ENCODE data around the gene SLC6A19.

SLC6A19 gene

DNA sequence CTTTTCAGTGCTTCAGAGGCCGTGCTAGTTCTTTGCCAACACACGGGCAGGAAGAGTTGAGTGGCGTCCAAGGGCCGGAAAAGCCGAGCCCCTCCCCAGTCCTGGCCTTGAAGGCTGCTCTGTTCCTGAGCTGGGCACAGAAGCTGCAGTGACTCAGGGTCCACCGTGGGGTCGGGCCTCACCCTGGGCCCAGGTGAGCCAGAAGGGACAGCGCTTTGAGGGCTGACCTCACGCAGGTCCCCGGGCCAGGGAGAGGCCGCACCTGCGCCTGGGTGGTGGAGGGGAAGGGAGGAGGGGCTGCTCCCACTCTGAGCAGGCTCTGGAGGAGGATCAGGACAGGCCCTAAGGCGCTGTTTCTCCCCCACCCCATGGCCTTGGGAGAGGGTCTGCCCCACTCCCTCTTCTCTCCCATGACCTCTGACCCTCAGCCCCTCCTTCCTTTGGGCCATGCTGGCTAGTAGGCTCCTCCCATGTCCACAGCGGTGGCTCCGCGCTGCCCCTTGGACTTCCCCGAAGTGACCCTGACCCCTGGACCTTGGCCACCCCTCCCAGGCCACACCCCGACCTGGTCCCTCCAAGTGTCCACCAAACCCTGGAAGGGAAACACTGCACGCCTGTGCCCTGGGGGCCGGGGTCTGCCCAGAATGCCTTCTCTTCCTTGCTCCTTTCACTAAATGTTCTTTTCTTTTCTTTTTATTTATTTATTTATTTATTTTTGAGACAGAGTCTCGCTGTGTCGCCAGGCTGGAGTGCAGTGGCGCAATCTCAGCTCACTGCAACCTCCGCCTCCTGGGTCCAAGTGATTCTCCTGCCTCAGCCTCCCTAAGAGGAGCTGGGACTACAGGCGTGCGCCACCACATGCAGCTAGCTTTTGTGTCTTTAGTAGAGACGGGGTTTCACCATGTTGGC lies 19.7 kb upstream of the SLC6A19 start:
- no peak for FAIRE-seq

DNA sequence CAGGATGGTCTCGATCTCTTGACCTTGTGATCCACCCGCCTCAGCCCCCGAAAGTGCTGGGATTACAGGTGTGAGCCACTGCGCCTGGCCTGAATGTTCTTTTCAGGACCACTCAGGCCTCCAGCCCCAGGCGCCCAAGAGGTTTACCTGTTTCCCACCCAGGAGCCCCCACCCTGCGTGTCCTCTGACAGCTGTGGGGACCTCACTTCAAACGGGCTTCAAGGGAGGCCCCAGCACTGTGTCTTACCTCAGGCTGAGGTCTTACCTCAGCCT lies 19.1 kb upstream of the SLC6A19 start:
- no peak for FAIRE-seq

DNA sequence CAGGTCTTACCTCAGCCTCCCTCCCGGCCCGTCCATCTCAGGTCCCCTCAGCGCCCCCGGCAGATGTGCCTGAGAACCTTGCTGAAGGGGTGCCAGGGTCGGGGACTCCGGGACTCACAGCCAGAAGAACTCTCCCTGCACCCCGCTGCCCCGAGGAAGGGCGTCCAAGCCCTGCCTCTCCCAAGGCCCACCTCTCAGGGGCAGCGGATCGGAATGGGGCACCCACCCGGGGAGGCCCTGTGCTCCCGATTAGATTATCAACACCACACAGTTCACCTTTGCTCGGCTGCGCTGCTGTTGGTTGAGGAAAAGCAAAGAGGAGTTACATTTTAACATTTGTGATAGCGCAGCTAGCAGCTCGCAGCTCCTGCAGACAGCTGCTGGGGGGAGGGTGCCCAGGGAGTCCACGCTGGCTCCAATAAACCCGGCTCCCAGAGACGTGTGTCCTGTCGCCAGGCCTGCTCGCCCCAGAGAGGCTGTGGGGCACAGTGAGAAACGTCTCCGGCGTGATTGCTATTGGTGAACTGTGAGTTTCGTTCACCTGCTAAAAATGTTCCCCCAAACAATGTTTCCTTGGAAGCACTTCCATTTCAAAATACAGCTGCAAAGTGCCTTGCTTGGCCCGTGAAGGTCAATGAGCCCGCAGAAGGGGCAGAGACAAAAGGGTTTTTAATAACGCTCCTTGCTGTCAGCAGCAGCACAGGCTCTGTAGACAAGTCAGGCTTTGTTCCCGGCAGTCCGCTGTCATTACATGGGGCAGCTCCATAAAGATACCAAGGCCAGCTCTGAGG lies 18.6 kb upstream of the SLC6A19 start:
- FAIRE-seq, result no peak

DNA sequence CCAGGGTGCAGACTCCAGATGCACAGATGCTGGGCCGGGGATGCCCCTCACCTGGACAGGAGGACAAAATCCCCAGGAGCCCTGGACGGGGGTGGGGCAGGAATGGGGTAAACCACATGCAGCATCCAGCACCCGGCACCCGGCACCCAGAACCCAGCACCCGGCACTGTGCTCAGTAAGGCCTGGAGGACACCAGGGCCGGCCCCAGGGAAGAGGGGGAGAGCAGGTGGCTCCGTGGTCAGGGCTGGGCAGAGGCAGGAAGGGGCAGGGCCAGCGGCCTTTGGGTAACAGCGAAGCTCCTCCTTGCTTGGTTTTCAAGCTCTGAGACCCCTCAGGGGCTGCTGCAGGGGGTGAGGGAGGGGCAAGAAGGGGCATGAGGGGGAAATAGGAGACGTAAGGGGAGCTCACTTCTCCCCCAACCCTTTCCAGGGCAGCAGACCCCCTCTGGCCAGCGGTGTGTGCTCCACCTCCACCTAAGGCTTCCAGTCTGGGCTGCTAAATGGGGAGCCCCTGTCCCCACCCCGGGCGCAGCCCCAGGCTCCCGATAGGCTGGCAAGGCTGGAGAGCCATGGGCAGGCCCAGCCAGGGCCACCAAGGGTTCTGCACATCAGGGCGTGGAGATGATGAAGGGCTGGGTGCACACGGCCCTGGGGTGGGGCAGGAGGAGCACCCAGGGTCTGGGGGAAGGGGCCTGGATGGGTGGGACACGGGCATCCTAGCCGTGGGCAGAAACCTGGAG lies 17.8 kb upstream of the SLC6A19 start:
- no peak for FAIRE-seq

DNA sequence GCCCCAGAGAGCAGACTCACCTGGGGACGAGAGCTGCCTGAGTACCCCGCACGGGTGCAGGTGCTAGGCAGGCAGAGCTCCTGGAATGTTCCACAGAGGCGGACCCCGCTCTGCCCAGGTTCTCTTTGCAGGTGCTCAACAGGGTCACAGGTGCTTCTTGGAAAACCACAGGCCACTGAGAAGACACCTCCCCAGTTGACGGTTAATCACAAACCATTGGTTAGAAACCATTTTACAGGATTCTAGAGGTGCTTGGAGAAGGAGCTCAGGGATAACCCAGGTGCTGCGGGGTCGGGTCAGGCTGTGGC lies 17.3 kb upstream of the SLC6A19 start:
- FAIRE-seq, result no peak

DNA sequence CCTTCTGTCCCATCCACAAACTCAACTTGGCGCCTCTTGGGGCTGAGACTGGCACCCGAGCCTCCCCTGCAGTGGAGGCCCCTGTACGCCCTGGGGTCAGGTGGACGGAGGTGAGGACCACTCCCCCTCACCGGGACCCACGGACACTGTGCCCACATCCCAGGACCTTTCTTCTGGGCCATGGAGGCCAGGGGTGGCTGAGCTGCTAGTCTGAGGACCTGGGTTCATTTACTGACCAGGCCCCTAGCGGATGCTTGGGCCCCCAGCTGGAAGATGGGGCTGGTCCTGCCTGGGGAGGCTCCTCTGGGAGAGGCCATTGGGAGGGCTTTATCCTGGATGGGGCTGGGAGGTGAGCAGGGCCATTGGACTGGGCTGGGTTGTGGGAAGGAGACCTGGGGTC lies 16.9 kb upstream of the SLC6A19 start:
- no peak for FAIRE-seq

DNA sequence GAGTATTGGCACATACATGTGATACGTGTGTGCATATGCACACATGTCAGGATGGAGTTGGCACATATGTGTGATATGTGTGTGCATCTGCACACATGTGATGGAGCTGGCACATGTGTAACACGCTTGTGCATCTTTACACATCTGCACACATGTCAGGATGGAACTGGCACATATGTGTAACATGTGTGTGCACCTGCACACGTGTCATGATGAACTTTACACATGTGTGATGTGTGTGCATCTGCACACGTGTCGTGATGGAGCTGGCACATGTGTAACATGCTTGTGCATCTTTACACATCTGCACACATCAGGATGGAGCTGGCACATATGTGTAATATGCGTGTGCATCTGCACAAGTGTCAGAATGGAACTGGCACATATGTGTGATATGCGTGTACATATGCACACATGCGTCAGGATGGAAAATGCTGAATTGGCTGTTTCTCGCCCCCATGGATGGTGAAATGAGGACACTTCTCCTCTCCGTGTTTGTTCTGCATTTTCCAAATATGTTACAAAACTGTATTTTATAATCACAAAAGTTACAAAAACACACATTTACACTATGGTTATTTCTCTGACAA lies 16.3 kb upstream of the SLC6A19 start:
- FAIRE-seq, result no peak

DNA sequence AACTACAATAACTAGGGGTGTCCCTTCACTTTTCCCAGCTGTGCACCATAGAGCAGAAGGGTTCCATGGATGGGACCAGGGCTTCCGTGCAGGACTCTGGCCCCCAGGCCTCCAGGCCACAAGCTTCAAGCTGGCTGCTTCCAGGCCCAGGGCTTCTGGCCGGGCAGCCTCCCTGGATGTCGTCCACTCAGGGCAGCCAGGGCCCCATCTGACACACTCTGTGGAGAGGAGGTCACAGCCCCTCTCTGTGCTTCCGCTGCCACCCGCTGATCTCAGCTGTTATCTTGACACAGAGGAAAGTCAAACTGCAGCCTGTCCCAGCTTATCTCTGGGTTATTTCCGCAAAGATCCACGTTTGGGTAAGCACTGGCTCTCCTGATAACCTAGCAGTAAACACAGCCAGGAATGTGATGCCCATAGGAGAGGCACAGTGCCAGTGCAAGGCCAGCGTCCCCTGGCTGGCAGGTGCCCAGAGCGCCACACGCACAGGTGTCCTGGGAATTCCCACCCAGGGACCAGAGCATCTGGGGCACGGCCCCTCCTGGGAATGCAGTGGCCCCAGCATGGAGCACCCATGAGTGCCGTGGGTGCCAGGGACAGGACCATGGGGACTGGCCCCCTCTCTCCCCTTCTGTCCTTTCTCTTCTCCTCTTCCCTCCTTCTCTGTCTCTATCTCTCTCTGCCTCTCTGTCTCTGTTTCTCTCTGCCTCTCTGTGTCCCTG lies 15.6 kb upstream of the SLC6A19 start:
- no peak for FAIRE-seq

DNA sequence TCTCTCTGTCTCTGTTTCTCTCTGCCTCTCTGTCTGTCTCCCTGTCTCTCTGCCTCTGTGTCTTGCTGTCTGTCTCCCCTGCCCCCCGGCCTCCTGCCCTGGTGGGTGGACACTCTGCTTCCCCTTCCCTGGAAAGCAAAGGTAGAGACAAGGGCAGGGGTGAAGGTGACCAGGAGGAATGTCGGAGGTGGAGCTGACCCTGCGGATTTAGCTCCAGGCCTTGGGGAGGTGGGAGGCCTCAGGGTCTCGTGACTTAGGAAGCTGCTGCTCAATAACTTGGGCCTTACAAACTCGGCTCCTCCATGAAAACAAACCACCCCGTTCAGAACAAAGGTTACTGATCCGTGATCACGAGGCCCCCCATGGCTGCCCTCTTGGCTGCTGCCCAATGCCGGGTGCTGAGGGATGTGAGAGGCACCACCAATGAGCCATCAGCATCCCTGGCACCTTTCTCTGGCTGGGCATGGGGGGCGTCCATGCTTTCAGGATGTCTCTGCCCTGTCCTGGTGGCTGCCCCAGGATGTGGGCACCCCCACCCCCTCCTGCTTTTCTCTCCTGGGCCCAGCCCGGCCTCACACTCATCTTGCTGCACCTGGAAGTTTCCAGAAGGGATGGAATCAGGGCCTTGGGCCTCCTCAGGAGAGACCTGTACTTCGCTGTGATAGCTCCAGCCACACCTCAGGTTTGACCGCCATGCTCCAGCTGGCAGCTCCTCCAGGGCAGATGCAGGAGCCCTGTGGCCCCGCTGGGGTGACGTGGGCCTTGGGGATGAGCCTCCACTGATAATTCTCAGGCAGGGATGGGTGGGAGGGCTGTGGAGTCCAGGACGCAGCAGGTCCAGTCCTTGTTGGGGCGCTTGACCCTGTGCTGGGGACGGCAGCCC lies 14.8 kb upstream of the SLC6A19 start:
- FAIRE-seq, result no peak

DNA sequence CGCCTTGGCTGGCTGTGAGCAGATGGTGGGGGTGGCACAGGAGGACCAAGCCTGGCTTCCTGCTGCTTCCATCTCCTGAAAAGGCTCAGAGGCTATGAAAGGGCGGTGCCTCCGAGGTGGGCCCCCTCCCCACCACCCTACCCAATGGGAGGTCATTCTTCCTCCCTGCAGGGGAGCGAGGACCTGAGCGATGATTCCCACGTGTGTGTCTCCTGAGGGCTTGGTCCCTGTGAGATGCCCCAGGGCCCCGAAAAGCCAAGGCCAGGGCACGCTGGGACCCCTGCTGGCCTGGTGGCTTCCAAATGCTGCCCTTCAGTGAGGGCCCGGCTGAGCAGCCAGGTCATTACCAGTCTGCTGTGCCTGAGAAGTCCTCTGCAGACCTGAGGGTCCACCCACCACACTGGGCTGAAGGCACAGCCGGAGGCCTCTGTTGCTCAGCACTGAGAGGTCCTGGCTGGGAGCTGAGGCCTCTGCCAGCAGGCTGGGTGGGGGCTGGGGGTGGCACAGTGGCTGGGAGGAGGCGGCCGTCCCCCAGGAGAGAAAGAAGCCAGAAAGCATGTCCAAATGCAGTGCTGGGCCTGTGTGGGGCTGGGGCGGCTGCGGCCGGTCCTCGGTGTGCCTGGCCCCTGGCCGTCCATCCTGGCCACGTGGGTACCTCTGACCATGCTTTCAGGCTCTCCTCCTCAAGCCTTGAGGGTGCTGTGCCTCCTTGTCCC lies 14.0 kb upstream of the SLC6A19 start:
- no peak for FAIRE-seq

DNA sequence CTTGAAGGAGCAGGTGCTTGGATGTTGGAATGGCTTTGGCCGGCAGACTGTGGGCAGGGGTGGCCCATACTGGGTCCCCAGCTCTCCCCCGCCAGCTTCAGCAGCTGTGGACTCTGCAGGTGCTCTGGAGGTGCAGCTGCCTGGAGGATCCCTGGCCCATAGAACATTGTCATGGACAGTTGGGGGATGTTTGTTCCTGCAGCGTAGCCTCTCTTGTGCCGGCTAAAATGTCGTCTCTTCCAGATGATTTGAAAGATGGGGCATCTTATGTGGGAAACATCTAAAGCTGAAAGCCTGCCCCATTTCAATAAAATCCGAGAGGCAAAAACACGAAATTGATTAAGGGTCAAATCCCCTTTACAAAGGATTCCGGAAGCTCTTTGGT lies 13.5 kb upstream of the SLC6A19 start:
- no peak for FAIRE-seq

DNA sequence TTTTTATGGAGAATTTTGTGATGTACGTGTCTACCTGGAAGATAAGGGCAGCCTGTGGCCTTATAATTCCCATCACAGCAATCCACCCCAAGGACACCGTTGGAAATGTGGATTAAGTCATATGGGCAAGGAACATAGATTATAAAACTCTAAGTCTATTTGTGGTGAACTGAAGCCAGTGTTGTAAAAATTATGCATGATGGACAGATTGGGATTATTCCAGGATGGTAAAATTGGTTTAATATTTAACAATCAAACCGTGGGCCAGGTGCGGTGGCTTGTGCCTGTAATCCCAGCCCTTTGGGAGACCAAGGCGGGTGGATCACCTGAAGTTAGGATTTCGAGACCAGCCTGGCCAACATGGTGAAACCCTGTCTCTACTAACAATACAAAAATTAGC lies 12.9 kb upstream of the SLC6A19 start:
- no peak for FAIRE-seq

DNA sequence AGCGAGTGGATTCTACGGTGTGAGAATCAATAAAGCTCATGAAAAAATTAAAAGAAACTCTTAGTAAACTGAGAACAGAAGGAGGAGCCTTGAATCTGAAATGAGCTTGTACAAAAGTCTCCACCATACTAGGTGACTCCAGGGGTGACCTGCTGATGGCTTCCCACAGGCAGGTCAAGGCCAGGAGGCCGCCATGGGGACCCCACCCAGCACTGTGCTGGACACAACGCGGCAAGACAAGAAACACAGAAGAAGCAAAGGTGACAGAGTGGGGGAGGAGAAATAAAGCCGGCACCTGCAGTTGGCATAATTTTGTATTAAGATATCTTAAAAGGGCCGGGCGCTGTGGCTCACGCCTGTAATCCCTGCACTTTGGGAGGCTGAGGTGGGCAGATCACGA lies 12.1 kb upstream of the SLC6A19 start:
- FAIRE-seq, result no peak

DNA sequence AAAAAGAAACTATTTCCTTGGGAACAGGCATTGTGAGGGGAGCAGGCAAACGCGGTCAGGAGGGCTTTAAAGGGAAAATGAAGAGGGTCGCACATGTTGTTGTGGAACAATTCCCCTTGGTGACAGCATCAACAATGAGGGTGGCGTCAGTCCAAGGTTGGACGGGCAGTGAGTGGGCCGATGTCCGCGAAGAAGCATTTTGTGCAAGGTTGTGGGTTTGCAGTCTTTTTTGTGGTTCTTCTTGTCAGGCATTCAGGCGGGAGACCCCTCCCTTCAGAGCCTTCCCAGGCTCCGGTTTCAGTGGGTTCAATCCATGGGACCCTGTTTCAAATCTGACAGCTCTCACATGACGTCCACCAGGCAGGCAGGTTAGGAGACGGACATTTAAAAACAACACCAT lies 11.1 kb upstream of the SLC6A19 start:
- no peak for FAIRE-seq

DNA sequence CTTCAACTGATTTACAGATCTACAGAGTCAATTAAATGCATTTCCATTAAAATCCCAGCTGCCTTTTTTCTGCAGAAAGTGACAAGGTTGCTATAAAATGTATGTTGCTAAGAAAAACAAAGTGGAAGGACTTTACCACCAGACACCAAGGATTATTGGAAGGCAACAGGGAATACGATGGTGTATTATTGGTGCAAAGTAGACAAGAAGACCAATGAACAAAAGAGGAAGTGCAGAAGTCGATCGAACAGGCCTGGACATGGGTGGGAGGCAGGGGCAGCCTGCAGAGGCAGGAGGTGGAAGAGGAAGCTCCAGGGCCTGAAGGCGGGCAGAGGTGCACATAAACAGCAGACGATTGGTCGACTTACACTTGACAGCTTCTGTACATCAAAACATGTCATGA lies 10.6 kb upstream of the SLC6A19 start:
- no peak for FAIRE-seq

DNA sequence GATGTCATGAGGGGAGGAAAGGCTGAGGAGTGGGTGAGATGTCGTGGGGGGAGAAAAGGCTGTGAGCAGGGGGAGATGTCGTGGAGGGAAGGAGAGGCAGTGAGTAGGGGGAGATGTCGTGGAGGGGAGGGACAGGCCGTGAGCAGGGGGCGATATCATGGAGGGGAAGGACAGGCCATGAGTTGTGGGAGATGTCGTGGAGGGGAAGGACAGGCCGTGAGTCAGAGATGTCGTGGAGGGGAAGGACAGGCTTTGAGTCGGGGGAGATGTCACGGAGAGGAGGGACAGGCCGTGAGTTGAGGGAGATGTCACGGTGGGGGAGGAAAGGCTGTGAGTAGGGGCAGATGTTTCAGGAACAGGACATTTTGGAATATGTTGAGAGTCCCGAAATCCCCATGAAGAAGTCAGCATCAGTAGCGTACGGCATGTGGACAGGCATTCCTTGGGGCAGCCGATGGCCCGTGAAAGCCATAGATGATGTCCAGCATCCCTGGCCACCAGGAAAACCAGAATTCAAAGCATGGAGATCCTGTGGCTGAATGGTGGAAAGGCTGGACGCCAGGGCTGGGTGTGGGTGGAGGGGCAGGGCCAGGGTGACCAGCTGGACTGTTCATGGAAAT lies 8.3 kb upstream of the SLC6A19 start:
- no peak for FAIRE-seq

DNA sequence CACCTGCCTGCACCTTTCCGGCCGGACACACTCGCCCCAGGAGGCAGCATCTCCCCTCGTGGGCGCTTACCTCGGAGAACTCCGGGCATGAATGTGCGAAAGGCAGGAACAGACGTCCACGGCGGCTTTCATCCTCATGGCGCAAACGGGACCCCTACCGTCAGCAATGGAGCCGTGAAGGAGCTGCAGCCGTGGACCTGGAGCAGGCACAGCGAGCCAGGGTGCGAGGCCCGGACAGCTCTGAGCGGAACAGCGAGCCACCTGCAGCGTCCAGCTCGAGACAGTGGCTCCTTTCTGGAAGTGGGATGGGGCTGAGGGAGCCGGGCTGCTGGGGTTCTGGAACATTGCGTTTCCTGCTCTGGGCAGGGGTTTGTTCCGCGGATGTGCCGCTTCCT lies 7.8 kb upstream of the SLC6A19 start:
- no peak for FAIRE-seq

DNA sequence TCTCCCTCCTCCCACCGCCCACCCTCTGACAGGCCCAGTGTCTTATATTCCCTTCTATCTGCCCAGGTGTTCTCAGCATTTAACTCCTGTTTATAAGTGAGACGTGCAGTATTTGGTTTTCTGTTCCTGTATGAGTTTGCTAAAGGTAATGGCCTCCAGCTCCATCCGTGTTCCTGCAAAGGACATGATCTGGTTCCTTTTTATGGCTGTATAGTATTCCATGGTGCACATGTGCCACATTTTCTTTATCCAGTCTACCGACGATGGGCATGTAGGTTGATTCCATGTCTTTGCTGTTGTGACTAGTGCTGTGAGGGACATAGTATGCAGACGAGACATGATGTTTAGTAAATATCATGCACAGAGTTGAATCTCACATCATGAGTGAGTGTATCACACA lies 7.0 kb upstream of the SLC6A19 start:
- no peak for FAIRE-seq

DNA sequence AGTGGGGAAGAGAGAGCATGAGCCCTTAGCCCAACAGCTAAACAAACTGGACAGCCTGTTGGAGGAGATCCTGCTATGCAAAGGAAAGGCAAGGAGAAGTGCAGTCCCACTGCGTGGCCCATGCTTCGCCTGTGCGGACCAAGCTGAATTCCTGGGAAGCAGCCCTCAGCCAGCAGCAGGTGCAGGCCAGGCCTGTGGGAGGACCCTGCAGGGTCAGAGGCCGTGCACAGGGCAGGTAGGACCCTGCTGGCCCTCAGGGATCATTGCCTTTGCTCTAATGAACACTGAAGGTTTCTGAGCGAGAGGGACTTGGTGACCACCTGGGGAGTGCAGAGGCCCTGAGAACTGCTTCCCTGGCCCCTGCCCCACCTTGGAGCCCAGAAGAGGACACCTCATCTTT lies 6.0 kb upstream of the SLC6A19 start:
- no peak for FAIRE-seq

DNA sequence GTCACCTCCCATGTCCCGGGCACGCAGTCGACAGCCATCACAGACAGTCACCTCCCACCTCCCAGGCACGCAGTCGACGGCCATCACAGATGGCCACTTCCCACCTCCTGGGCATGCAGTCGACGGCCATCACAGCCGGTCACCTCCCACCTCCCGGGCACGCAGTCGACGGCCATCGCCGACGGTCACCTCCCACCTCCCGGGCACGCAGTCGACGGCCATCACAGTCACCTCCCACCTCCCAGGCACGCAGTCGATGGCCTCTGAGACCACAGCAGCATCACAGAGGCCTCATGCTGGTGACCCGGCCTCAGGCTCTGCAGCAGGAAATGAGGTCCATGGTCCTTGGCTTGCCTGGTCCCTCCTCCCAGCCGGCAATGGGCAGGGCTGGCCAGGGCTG lies 5.5 kb upstream of the SLC6A19 start:
- FAIRE-seq, result no peak

DNA sequence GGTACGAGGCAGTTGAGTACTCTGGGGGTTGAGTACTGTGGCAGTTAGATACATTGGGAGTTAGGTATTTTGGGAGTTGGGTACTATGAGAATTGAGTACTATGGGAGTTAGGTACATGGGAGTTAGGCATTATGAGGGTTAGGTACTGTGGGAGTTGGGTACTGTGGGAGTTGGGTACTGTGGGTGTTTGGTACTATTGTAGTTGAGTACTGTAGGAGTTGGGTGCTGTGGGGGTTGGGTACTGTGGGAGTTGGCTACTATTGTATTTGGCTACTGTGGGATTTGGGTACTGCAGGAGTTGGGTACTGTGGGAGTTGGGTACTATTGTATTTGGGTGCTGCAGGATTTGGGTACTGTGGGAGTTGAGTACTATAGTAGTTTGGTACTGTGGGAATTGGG lies 4.8 kb upstream of the SLC6A19 start:
- no peak for FAIRE-seq

Measured in TTC549 (cell line).